Right kidney (tissue), 9 donors: ENCODE measurements around the gene ZNF695.
"Not testable (repeated sequence)": the region's sequence is repeated elsewhere in the genome, so short reads cannot be mapped to it uniquely, and the experiment has no call there.

Source experiments
- DNase-seq: peaks from one replicate; pipeline ENCODE4 v3.0.0-alpha.2; 2016
- long read RNA-seq, 8 donors: transcript quantifications; one replicate each; lab custom pipeline, GENCODE V29; 2026

ZNF695 gene
- long read RNA-seq, donor 1, partial matches to known transcripts = 0 of 1 reads
- long read RNA-seq, donor 1, other reads (novel, unspliced or antisense) = 0 of 1 reads
- long read RNA-seq, donor 2 = 0 reads
- long read RNA-seq, donor 3, partial matches to known transcripts = 0 of 1 reads
- long read RNA-seq, donor 3, other reads (novel, unspliced or antisense) = 0 of 1 reads
- long read RNA-seq, donor 4 = 0 reads
- long read RNA-seq, donor 5 = 0 reads
- long read RNA-seq, donor 6 = 0 reads
- long read RNA-seq, donor 7, partial matches to known transcripts = 0 of 1 reads
- long read RNA-seq, donor 7, other reads (novel, unspliced or antisense) = 0 of 1 reads
- long read RNA-seq, donor 8 = 0 reads

DNA sequence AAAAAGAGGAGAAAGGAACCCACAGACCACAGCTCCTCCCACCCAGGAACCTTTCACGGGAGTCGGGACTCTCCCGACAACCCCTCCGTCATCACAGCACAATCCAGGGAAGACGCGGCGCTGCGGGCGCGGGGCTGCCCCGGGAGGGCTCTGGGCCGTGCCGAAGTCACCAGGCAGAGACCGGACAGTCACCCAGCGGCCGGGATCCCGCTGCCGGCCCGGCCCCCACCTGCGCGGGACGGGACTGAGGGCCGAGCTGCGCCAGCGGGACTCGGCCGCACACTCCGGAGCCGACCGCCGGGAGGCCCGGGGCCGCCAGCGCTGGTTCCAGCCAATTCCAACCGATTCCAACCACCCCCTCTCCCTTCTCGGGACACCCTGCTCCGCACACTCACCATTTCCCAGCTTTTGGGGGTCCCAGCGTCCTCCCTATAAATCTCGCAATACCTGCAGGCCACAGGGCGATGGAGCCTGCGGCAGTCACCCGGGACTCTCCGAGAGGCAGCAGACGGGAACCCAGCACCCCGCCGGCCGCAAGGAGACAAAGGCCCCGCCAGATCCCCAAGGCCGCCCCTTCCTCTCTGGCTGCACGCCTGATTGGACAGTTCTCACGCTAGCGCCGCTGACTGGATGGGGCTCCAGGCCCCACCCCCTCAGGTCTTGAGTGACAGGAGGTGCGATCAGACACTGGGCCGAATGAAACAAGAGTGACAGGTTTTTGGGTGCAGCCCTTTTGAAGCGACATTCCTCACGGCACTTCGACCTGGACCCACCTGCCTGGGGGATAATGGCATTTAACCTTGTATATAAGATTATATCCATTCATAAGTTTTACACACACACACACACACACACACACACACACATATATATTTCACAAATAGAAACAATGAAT, at the start of gene ZNF695:
TSS of gene ZNF695 (minus strand) at position 547 of the 895 bp plus-strand sequence. CDS start at position 398, 149 bp downstream.
- DNase-seq = peak; percentile 95

DNA sequence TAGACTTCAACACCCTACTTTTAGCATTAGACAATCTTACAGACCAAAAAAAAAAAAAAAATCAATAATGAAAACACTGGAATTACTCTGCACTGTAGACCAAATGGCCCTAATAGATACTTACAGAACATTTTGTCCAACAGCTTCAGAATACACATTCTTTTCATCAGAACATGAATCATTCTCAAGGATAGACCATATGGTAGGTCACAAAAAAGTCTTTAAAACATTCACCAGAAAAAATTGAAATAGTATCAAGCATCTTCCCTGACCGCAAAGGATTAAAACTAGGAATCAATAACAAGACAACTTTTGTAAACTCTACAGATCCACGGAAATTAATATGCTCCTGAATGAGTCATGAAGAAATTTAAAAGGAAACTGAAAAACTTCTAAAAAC, 48.2 kb upstream of the ZNF695 start:
- DNase-seq = no peak

DNA sequence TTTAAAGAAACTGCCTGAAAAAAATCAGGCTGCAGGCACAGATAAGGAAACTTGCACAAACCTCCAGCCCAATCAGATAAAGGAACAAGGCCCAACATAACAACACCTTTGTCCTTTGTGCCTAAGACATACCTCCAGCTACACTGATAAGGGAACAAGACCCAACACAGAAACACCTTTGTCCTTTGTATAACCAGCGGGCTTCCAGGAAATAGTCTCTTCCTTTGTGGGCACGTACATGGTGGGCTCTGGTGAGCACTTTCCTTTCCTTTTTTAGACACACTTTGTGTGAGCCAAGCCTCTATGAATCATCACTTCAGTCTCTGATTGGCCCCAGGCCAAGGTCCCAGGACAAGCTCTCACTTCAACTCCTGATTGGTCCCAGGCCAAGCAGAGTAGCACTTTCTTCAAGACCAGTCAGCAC, 47.1 kb upstream of the ZNF695 start:
- no peak for DNase-seq

DNA sequence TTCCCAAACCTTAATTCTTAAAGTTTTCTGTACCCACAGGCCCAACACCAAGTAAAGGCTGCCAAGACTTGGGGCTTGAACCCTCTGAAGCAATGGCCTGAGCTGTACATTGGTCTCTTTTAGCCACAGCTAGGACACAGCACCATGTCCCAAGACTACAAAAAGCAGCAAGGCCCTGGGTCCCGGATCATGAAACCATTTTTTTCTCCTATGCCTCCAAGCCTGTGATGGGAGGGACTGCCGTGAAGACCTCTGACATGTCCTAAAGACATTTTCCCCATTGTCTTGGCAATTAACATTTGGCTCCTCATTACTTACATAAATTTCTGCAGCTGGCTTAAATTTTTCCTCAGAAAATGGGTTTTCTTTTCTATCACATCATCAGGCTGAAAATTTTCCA, 39.8 kb upstream of the ZNF695 start:
- DNase-seq = no peak

DNA sequence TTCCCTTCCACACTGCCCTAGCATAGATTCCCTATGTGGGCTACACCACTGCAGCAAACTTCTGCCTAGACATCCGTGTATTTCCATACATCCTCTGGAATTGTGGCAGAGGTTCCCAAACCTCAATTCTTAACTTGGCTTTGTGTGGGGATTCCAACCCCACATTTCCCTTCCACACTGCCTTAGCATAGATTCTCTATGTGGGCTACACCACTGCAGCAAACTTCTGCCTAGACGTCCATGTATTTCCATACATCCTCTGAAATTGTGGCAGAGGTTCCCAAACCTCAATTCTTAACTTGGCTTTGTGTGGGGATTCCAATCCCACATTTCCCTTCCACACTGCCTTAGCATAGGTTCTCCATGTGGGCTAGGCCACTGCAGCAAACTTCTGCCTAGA, 39.4 kb upstream of the ZNF695 start:
- DNase-seq = no peak

DNA sequence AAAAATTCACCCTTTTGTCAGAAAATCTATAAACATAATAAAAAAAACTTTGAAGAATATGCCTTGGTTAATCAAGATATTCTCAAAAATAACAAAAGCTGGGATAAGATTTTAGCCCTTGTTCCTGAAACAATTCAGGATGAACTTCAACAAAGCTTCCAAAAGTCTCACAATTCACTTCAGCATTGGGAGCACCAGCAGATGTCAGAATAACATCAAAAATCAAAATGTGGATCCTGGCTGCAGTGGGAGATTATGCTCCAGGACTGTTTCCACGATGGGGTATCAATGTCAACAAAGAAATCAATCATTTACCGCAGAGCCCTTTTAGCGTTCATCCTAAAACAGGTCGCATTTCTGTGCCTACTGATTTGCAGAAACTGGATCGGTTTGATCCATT, 35.5 kb upstream of the ZNF695 start:
- no peak for DNase-seq

DNA sequence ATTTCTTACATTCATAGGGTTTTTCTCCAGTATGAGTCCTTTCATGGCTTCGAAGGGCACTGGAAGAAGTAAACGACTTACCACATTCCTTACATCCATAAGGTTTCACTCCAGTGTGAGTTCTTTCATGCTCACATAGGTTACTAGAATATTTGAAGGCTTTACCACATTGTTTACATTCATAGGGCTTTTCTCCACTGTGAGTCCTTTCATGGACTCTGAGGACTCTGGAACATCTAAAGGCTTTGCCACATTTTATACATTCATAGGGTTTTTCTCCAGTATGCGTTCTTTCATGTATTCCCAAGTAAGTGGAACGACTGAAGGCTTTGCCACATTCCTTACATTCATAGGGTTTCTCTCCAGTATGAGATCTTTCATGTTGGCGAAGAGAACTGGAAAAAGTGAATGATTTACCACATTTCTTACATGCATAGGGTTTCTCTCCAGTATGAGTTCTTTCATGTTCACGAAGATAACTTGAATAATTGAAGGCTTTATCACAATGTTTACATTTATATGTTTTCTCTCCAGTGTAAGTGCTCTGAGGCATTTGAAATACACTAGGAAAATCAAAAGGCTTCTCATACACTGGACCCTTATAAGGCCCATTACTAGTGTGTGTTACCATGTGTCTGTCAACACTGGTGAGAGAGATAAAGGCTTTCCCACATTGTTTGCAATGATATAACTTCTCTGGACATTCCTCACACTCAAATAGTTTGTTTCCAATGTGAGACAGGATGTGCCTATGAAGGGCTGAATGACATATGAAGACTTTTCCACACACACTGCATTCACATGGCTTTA, 29.9 kb upstream of the ZNF695 start:
- no peak for DNase-seq

DNA sequence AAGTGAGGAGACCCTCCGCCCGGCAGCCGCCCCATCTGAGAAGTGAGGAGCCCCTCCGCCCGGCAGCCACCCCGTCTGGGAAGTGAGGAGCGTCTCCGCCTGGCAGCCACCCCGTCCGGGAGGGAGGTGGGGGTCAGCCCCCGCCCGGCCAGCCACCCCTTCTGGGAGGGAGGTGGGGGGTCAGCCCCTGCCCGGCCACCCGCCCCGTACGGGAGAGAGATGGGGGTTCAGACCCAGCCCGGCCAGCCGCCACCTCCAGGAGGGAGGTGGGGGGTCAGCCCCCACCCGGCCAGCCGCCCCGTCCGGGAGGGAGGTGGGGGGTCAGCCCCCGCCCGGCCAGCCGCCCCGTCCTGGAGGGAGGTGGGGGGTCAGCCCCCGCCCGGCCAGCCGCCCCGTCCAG, 24.4 kb upstream of the ZNF695 start:
- not testable (repeated sequence) for DNase-seq

DNA sequence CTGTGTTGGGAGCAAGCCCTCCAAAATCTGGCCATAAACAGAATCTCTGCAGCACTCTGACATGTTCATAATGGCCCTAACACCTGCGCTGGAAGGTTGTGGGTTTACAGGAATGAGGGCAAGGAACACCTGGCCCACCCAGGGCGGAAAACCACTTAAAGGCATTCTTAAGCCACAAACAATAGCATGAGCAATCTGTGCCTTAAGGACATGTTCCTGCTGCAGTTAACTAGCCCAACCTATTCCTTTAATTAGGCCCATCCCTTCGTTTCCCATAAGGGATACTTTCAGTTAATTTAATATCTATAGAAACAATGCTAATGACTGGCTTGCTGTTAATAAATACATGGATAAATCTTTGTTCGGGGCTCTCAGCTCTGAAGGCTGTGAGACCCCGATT, 16.8 kb upstream of the ZNF695 start:
- DNase-seq = not testable (repeated sequence)

DNA sequence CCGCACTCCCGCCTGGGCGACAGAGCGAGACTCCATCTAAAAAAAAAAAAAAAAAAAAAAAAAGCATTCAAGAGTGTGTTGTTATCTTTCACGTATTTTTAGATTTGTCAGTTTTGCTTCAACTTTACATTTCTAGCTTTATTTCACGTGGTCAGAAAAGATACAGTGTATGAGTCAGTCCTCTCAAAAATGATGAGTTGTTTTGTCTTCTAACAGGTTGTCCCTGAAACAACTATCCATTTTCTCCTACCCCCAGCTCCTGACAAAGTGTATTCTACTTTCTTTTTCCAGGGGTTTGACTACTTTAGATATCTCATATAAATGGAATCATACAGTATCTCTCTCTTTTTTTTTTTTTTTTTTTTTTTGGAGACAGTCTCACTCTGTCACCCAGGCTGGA, 5.5 kb upstream of the ZNF695 start:
- DNase-seq = no peak

DNA sequence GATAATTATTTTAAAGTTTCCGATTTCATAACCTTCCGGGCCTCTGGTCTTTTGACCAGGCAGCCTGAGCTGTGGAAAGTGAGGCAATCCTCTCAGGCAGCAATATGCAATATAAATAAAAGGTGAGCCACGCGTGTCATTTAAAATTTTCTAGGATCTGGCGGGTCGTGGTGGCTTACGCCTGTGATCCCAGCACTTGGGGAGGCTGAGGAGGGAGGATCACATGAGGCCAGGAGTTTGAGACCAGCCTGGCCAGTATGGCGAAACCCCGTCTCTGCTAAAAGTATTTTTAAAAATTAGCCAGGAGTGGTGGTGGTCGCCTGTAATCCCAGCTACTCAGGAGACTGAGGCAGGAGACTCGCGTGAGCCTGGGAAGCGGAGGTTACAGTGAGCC, 546 bp upstream of the ZNF695 start:
- no peak for DNase-seq

DNA sequence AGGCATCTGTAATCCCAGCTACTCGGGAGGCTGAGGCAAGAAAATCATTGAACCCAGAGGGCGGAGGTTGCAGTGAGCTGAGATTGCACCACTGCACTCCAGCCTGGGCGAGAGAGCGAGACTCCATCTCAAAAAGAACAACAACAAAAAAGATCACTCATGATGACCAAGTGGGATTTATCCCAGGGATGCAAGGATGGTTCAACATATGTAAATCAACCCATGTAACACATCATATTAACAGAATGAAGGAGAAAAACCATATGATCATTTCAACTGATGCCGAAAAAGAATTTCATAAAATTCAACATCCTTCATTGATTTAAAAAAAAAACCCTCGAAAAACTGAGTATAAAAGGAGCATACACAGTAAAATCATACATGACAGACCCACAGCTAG, 3.8 kb downstream of the ZNF695 start:
- not testable (repeated sequence) for DNase-seq

DNA sequence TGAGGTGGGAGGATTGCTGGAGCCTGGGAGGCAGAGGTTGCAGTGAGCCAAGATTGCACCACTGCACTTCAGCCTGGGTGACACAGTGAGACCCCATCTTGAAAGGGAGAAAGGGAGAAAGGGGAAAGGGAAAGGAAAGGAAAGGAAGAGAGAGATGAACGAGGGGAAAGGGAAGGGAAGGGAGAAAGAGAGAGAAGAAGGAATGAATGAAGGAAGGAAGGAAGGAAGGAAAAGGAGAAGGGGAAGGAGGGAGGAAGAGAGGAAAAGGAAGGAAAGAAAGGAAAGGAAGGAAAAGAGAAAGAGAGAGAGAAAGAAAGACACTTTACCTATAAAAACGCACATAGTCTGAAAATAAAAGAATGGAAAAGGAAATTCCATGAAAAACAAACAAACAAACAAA, 18.0 kb downstream of the ZNF695 start:
- no peak for DNase-seq

DNA sequence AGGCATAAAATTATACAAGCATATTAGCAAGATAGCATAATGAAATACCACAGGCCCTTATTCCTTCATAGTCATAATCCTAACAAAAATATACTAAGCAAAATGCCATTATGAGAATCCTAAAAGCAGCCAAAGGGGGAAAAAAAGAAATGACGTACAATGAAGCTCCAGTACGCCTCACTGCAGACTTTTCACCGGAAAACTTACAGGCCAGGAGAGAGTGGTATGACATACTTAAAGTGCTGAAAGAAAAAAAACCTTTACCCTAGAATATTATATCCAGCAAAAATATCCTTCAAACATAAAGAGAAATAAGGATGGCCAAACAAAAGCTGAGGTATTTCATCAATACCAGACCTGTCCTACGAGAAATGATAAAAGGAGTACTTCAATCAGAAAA, 19.5 kb downstream of the ZNF695 start:
- no peak for DNase-seq

DNA sequence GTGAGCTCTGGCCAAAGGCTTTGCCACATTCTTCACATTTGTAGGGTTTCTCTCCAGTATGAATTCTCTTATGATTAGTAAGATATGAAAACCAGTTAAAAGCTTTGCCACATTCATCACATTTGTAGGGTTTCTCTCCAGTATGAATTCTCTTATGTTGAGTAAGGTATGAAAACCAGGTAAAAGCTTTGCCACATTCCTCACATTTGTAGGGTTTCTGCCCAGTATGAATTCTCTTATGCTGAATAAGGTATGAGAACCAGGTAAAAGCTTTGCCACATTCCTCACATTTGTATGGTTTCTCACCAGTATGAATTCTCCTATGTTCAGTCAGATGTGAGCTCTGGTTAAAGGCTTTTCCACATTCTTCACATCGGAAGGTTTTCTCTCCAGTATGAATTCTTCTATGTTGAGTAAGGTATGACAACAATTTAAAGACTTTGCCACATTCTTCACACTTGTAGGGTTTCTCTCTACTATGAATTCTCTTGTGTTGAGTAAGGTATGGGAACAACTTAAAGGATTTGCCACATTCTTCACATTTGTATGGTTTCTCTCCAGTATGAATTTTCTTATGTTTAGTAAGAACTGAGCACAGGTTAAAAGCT, 20.7 kb downstream of the ZNF695 start:
- DNase-seq = no peak

DNA sequence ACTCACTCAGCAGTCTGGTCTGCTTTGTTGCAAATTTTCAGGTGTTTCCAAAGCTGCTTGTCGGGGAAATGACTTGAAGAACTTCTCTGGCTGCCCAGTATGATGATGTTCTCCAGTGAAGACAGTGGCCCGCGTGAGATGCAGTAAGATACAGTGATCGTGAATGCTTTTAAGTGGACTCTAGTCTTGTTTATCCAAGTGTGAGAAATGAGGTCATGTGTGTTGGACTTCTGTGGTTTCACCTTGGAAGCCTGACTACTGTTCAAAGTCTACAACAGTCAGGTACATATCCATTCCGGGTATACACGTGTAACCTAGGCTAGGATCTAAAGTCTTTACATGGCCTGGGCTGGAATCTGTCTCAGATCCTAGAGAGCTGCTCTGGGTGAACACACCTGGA, 29.1 kb downstream of the ZNF695 start:
- DNase-seq = no peak

DNA sequence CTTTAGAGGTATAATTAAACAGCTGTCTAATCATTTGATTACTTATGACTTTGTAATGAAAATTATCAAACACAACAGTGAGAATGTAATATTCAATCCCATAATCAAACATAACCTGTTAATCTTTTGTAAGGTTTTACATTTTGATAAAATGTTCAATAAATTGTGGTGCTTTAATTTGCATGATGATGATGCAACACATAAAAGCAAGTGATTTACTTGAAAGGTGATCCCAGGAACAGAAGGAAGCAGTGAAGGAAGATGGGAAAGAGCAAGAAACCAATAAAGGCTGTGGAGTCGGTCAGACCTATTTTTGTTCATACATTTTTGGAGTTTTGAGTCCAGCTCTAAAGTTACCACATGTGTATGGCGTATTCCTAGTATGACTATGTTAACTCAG, 29.6 kb downstream of the ZNF695 start:
- no peak for DNase-seq

DNA sequence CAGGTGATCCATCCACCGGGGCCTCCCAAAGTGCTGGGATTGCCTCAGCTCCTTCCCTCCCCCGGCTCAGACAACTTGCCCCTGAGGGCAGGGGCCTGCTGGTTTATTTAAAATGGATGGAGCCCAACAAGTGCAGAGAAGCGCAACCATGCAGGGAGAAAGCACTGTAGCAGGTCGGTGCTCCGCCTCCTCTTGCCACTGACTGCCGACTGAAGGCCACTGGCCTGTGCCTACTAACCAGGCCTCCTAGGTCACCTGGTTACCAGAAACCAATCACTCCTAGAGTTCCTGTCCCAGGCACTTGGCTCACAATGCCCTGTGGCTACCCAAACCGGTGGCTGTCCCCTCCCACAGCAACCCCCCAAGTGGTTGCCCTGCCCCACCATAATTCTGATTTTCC, 35.9 kb downstream of the ZNF695 start:
- DNase-seq = no peak

DNA sequence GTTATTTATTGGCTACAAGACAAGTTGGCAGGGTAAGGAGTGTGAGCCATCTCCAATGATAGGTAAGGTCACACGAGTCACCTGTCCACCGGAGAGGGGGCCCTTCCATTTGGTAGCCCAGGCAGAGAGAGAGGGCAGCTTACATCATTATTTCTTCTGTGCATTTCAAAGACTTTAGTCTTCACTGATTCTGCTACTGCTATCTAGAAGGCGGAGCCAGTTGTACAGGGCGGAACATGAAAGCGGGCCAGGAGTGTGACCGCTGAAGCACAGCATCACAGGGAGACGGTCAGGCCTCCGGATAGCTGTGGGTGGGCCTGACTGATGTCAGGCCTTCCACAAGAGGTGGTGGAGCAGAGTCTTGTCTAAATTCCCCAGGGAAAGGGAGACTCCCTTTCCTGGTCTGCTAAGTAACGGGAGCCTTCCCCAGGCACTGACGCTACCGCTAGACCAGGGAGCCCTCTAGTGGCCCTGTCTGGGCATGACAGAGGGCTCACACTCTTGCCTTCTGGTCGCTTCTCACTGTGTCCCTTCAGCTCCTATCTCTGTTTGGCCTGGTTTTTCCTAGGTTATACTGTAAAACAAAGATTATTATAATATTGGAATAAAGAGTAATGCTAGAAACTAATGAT, 36.7 kb downstream of the ZNF695 start:
- no peak for DNase-seq

DNA sequence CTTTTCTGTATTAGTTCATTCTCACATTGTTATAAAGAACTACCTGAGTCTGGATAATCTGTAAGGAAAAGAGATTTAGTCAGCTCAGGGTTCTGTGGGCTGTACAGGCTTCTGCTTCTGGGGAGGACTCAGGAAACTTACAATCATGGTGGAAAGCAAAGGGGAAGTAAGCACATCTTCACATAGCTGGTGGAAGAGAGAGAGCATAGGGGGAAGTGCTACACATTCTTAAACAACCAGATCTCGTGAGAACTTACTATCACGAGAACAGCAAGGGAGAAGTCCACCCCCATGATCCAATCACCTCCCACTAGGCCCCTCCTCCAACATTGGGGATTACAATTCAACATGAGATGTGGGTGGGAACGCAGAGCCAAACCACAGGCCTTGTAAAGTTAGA, 38.2 kb downstream of the ZNF695 start:
- no peak for DNase-seq

DNA sequence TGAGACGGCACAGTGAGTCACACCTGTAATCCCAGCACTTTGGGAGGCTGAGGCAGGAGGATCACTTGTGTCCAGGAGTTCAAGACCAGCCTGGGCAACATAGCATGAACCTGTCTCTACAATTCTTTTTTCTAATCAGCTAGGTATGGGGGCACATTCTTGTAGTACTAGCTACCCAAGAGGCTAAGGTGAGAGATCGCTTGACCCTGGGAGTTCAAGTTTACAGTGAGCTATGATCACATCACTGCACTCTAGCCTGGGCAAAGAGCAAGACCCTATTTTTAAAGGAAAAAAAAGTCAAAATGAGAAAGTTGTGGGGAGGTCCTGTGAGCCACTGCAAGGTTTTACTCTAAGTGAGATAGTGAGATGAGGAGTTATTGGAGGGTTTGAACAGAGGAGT, 41.4 kb downstream of the ZNF695 start:
- DNase-seq = no peak
